Fibroblast of the aortic adventitia (primary cell): ENCODE results near the gene PTPRU. TPM values are rescaled to one million over a fixed set of nuclear protein-coding genes. Genes with fewer than 3 reads are reported as not detected.

Experiments used
- DNase-seq: peaks from one replicate; pipeline ENCODE4 v3.0.0-alpha.2; 2010; ENCODE audit warnings: low read depth
- H3K4me3 ChIP-seq: 2 replicates; pipeline ENCODE4 v1.5.1; 2011; ENCODE audit warnings: low read depth, mild to moderate bottlenecking, control low read depth, low read length, moderate library complexity
- total RNA-seq: library from RNA; depleted of rRNA; stranded (reverse); fragments of >200 nt; gene quantifications from 2 replicates; pipeline ENCODE4 v1.2.3, GENCODE V29; 2012; ENCODE audit warnings: low replicate concordance
- TF ChIP-seq, protein P1 (sequence below): IDR thresholded peaks from 2 replicates; pipeline ENCODE4 v1.5.1; 2011; ENCODE audit warnings: mild to moderate bottlenecking, low read length, control low read depth, inconsistent platforms; ENCODE audit not compliant: insufficient read depth

The PTPRU gene
- total RNA-seq, 1 donor: 25.8 TPM

- DNase-seq: no peak
- no peak overlapping the region for H3K4me3 ChIP-seq
- TF ChIP-seq, protein P1, sequence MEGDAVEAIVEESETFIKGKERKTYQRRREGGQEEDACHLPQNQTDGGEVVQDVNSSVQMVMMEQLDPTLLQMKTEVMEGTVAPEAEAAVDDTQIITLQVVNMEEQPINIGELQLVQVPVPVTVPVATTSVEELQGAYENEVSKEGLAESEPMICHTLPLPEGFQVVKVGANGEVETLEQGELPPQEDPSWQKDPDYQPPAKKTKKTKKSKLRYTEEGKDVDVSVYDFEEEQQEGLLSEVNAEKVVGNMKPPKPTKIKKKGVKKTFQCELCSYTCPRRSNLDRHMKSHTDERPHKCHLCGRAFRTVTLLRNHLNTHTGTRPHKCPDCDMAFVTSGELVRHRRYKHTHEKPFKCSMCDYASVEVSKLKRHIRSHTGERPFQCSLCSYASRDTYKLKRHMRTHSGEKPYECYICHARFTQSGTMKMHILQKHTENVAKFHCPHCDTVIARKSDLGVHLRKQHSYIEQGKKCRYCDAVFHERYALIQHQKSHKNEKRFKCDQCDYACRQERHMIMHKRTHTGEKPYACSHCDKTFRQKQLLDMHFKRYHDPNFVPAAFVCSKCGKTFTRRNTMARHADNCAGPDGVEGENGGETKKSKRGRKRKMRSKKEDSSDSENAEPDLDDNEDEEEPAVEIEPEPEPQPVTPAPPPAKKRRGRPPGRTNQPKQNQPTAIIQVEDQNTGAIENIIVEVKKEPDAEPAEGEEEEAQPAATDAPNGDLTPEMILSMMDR: no peak
These were observed 121.1 kb downstream of the PTPRU start for GRCh38 chr1:29357452-29357851.

- TF ChIP-seq, protein P1: no peak
- no peak for DNase-seq
- H3K4me3 ChIP-seq: no peak overlapping the region
These were observed 121.9 kb downstream of the PTPRU start for GRCh38 chr1:29358183-29358582.

- DNase-seq: no peak
- TF ChIP-seq, protein P1: no peak
- H3K4me3 ChIP-seq: no peak overlapping the region
These were observed 124.4 kb downstream of the PTPRU start for GRCh38 chr1:29360768-29361167.

DNA sequence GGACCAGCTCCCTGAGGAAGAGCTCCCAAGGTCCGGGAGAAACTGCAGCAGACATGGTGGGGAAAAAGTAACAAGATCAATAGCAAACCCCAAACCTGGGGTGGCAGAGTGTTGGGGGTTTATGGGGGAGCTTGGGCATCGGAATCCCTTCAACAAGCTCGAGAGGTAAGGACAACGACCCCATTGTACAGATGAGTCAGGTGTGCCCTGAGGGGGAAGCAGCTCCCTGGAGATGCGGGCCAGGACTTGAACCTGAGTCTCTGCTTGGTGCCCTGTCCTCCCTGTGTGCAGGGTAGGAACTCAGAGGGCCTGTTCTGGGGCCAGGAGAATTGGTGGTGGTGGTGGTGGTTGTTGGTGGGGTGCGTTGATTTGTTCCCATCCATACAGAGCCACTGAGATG is 125.4 kb downstream of the PTPRU start:
- no peak overlapping the region for H3K4me3 ChIP-seq
- DNase-seq: no peak
- TF ChIP-seq, protein P1: no peak

DNA sequence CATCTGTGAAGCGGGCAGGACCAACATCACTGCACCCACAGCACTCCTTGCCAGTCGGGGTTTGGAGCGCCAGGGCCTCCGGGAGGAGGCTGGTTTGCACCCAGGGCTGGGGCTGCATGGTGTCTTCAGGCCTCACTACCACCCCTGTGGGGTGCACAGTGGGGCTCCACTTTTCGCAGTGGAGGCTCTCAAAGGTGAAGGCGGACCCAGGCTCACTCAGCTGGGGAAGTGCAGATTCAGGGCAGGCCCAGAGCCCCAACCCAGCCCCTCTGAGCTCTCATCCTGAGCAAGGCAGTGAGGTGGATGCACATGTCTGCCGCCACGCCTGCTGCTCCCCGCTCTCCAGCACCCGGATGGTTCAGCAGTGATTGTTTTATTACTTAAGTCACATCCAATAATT is 125.8 kb downstream of the PTPRU start:
- DNase-seq: no peak
- no peak overlapping the region for H3K4me3 ChIP-seq
- TF ChIP-seq, protein P1: no peak

- no peak for DNase-seq
- H3K4me3 ChIP-seq: no peak overlapping the region
- TF ChIP-seq, protein P1: no peak
These were observed 126.4 kb downstream of the PTPRU start for GRCh38 chr1:29362764-29363163.

DNA sequence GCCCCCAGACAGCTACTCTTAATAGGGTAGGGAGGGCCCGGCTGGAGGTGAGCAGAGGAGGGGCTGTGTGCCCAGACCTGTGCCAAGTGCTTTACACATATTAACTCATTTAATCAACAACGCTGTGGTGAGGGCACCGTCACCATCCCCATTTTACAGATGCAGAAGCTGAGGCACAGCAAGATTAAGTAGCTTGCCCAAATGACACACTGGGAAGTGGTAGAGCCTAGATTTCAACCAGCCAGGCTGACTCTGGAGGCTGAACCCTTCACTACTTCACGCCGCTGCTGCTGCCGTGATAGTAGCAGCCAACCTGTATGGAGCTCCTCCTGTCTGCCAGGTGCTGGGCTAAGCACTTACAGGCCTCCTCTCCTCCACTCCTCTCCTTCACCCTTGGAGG is 127.2 kb downstream of the PTPRU start:
- H3K4me3 ChIP-seq: no peak overlapping the region
- TF ChIP-seq, protein P1: no peak
- DNase-seq: no peak
